ENCODE data around the gene C14orf180. TPM values are rescaled to one million over a fixed set of nuclear protein-coding genes. Genes with fewer than 3 reads are reported as not detected.

C14orf180 gene
- total and polyA plus RNA-seq, 10 of the 15 experiments (the other 5 are each of a cell fraction or from before 2014, with no cell fraction given): not detected

GRCh38 chr14:104558231-104559027 is 21.1 kb upstream of the C14orf180 start:
- no peak for ATAC-seq
- ChIA-PET SMC1A (ENCODE audit: uncharacterized antibody, unreplicated experiment) (no interaction called here), POLR2A (no interaction called here)

More at GRCh38 chr14:104558231-104559027, 21.1 kb upstream of the C14orf180 start:
- intact Hi-C loops (cut with micrococcal nuclease; ENCODE audit: unreplicated experiment): no loop called here
- BruUV-seq (replicated peaks): no TSS peak
- no peak for FAIRE-seq
- Histone ChIP-seq H3K36me3 (ENCODE audit: control insufficient read depth in 2 of 2, insufficient read depth in 2 of 2, low read length in 1 of 2) (no peaks in the 10 kb centered on the region), H3K9me3 (replicated peaks; ENCODE audit: control insufficient read depth, insufficient read depth, low read length) (no peaks in the 10 kb centered on the region), H2AFZ (ENCODE audit: control insufficient read depth, low read depth, low read length) (no peak overlapping the region), H4K20me1 (ENCODE audit: control insufficient read depth, insufficient read depth) (no peaks in the 10 kb centered on the region), H3K4me1 (ENCODE audit: control insufficient read depth, insufficient read depth, low read length) (no peaks in the 10 kb centered on the region), H3K27ac (ENCODE audit: control insufficient read depth, insufficient read depth) (no peak overlapping the region), H3K4me2 (ENCODE audit: control insufficient read depth, insufficient read depth) (no peak overlapping the region), H3K4me3 (no peak overlapping the region), H3K9ac (ENCODE audit: control insufficient read depth, insufficient read depth, low read length) (no peak overlapping the region), H3K79me2 (ENCODE audit: control insufficient read depth, insufficient read depth, low read length) (no peaks in the 10 kb centered on the region), H3K27me3 (replicated peaks in 1 of 2; ENCODE audit: control insufficient read depth in 2 of 2, insufficient read depth in 2 of 2, low read length in 1 of 2) (no peaks in the 10 kb centered on the region; a peak in 1 of 4 replicates)
- RAD21 ChIA-PET (ENCODE audit: unreplicated experiment): no interaction called here
- in situ Hi-C loops (cut with MboI): no loop called here
- TF ChIP-seq REST (IDR thresholded peaks at IDR 0.05; ENCODE audit: low read depth, low read length) (no peak), PML (IDR thresholded peaks at IDR 0.05; ENCODE audit: low read length) (no peak), ASH2L (IDR thresholded peaks at IDR 0.05; ENCODE audit: borderline replicate concordance, low read depth) (no peak), HDGF (IDR thresholded peaks at IDR 0.05) (no peak), KLF5 (IDR thresholded peaks at IDR 0.05; ENCODE audit: partially characterized antibody) (no peak)
- TF ChIP-seq, protein P1, sequence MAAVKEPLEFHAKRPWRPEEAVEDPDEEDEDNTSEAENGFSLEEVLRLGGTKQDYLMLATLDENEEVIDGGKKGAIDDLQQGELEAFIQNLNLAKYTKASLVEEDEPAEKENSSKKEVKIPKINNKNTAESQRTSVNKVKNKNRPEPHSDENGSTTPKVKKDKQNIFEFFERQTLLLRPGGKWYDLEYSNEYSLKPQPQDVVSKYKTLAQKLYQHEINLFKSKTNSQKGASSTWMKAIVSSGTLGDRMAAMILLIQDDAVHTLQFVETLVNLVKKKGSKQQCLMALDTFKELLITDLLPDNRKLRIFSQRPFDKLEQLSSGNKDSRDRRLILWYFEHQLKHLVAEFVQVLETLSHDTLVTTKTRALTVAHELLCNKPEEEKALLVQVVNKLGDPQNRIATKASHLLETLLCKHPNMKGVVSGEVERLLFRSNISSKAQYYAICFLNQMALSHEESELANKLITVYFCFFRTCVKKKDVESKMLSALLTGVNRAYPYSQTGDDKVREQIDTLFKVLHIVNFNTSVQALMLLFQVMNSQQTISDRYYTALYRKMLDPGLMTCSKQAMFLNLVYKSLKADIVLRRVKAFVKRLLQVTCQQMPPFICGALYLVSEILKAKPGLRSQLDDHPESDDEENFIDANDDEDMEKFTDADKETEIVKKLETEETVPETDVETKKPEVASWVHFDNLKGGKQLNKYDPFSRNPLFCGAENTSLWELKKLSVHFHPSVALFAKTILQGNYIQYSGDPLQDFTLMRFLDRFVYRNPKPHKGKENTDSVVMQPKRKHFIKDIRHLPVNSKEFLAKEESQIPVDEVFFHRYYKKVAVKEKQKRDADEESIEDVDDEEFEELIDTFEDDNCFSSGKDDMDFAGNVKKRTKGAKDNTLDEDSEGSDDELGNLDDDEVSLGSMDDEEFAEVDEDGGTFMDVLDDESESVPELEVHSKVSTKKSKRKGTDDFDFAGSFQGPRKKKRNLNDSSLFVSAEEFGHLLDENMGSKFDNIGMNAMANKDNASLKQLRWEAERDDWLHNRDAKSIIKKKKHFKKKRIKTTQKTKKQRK (IDR thresholded peaks at IDR 0.05; ENCODE audit: low read depth, low read length): no peak
- DNase-seq (ENCODE audit: low read depth, low spot score): no peak
- 27% methylated on average over 16 of the region's 16 CpGs for WGBS (ENCODE audit: insufficient coverage, insufficient replicate concordance, low lambda C conversion rate, missing lambda C conversion rate)
- CTCF ChIA-PET: no interaction called here

Data from GM12878 (cell line).